Measurements from ENCODE around the gene TOM1L2.
"Not testable (repeated sequence)": the region's sequence is repeated elsewhere in the genome, so short reads cannot be mapped to it uniquely, and the experiment has no call there.

TOM1L2 gene

GRCh38 chr17:17972126-17972951, at the start of gene TOM1L2, which contains the start of gene DRC3:
Gene TOM1L2 (minus strand): TSS chr17:17972400. CDS start chr17:17972313, 87 bp downstream.
Gene DRC3 (plus strand): TSS chr17:17972862. CDS start chr17:17977599, 4,737 bp downstream.
- peak; percentile 99 for DNase-seq

DNA sequence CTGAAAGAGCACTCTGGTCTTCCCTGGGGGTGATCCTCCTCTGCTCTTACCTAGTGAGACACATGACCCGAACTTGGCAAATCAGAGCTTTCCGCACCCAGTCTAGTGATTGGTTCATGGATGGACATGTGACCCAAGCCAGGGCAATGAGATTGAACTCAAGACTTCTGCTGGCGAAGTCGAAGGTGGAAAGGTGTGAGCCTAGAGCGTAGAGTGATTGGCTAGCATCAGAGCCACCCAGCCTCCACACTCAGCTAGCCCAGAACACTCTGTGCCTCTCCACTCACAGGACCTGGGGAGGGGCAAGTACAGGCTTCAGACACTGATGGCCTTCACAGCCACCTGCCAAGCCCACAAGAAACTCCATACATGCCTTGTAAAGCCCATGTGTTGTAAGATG, 49.2 kb upstream of the TOM1L2 start:
- DNase-seq: no peak

DNA sequence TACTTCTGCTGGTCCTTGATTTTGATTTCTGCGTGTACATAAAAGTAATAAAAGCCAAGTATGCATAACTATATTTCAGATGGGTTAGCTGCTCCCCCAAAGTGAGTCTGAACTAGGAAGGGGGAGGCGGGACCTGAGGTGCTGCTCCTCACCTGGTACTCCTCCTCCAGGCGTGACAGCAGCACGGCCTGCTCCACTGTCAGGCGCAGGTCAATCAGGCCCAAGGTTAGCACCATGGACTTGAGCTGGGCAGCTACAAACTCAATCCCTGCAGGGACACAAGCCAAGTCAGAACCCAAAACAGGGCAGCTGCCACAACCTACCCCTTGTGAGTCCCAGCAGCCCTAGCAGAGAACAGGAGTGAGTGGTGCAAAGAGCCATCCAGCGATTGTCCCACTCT, 48.8 kb upstream of the TOM1L2 start:
- no peak for DNase-seq

DNA sequence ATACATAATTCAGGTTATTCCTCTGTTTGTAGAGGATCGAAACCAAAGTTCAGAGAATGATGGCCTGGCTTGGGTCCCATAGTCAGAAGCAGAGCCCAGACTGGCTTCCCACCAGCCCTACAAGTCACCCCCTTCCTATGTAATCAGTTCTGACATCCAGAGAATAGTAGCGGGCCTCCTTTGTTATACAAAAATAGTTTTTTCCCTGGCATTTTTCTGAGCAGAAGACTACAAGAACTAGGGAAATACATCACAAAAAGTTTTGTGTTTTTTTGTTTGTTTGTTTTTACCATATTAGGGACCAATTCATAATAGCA, 47.6 kb upstream of the TOM1L2 start:
- DNase-seq: no peak

DNA sequence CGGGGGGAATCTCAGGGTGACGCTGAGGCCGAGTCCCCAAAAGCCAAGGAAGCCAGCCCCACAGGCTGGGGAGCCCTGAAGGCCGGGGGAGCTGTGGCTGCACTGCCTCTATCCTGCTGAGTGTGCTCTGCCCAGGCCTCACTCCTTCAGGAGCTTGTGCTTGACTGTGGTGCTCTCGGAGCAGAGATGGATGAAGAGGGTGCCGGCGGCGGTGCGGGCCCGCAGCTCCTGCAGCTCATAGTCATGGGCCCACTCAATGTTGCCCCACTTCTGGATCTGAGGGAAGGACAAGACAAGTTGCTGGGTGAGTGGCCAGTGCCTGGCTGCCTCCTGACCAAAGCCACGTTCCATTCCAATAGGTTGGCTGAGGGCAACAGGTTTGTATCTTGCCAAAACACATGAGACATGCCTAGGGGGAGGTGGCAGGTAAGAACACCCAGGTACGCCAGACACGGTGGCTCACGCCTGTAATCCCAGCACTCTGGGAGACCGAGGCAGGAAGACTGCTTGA, 46.3 kb upstream of the TOM1L2 start:
- DNase-seq: no peak

- no peak for DNase-seq
Observed at GRCh38 chr17:18017958-18018357, 45.8 kb upstream of the TOM1L2 start.

- DNase-seq: no peak
Observed at GRCh38 chr17:18016426-18016825, 44.2 kb upstream of the TOM1L2 start.

- DNase-seq: peak; percentile 82
Observed at GRCh38 chr17:18015593-18015992, 43.4 kb upstream of the TOM1L2 start.

DNA sequence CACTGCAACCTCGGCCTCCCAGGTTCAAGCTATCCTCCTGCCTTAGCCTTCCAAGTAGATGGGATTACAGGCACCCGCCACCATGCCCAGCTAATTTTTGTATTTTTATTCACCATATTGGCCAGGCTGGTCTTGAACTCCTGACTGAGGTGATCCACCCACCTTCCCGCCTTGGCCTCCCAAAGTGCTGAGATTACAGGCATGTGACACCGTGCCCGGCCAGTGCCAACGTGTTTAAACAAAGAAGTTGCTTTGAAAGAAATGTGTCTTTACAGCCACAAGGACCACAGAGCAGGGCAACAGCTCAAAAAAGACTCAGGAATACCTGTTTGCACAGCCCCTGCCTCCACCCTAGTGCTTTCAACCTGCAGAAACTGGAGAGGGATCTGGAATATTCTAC, 41.8 kb upstream of the TOM1L2 start:
- no peak for DNase-seq

DNA sequence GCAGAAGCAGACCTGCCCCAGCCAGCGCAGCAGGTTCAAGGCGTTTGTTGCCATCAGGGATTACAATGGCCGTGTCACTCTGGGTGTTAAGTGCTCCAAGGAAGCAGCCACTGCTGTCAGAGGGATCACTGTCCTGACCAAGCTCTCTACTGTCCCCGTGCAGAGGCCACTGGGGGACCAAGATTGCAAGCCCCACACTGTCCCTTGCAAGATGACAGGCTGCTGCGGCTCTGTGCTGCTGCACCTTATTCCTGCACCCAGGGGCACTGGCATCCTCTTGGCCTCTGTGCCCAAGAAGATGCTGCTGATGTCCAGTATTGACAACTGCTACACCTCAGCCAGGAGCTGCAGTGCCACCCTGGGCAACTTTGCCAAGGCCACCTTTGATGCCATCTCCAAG, 39.1 kb upstream of the TOM1L2 start:
- DNase-seq: no peak

GRCh38 chr17:18009609-18010420, 37.6 kb upstream of the TOM1L2 start:
- no peak for DNase-seq

GRCh38 chr17:18008496-18009268, 36.5 kb upstream of the TOM1L2 start:
- no peak for DNase-seq

- DNase-seq: no peak
Observed at GRCh38 chr17:18006495-18007239, 34.5 kb upstream of the TOM1L2 start.

- DNase-seq: no peak
Observed at GRCh38 chr17:18005496-18005895, 33.3 kb upstream of the TOM1L2 start.

DNA sequence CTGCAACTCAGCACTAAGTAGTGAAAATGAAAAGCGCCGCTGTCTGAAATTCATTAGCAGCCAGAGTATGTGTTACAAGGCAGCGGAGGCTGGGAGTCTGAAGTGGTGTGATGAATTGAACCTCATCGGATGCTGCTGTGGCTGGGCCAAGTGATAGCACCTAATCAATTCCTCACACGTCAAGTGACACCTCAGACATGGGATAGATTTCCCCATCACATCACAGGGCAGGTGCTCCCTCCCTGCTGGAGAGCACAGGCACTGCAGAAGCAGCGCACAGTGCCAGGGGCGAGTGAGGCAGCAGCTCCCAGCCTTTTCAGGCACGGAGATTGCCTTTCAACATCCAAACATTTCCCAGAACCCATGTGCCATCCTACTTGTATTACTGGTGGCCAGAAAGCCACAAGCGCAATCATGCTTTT, 32.7 kb upstream of the TOM1L2 start:
- DNase-seq: no peak

- no peak for DNase-seq
Observed at GRCh38 chr17:18004345-18004744, 32.1 kb upstream of the TOM1L2 start.

- no peak for DNase-seq
Observed at GRCh38 chr17:18002171-18002570, 30.0 kb upstream of the TOM1L2 start.

- DNase-seq: no peak
Observed at GRCh38 chr17:18000030-18000408, 27.8 kb upstream of the TOM1L2 start.

DNA sequence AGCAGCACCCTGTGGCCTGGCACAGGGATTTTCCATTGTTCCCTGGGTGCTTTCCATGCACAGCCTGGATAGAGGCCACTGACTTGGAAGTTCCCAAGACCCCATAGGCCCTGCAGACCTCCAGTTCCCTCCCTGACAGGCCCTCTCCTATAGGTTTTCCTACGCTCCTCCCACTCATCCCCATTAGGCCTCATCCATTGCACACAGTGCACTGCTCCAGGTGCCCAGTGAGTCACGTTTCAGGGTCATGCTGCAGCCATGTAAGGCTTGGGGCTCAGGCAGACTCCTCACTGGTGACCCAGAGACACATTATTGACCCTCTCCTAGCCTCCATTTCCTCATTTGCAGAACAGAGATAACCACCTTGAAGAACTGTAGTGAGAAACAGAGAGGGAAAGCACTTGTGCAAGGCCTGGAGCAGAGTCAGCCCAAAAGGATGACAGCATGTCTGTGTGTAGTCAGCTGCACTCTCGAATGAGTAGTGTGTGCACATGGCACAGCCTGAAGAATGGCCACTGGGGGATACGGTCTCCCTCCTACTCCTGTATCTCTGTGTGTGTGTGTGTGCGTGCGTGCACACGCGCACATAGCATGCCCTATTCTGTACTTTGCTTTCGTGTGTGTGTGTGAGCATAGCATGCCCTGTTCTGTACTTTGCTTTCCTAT, 27.3 kb upstream of the TOM1L2 start:
- no peak for DNase-seq

GRCh38 chr17:17998934-17999333, 26.7 kb upstream of the TOM1L2 start:
- DNase-seq: no peak

DNA sequence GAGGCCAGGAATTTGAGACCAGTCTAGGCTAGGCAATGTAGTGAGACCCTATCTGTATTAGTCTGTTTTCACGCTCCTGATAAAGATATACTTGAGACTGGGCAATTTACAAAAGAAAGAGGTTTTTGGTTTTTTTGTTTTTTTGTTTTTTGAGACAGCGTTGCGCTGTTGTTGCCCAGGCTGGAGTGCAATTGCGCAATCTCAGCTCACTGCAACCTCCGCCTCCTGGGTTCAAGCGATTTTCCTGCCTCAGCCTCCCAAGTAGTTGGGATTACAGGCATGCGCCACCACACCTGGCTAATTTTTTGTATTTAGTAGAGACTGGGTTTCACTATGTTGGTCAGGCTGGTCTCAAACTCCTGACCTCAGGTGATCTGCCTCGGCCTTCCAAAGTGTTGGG, 23.7 kb upstream of the TOM1L2 start:
- not testable (repeated sequence) for DNase-seq

All from DMS 273 treated with DMSO at 0.1 percent for 48 hours (cell line).